HG02943 (cell line): ENCODE results near the gene WDR76.
"Not testable (repeated sequence)": the region's sequence is repeated elsewhere in the genome, so short reads cannot be mapped to it uniquely, and the experiment has no call there.

Experiments
- ATAC-seq: cut with Tn5 transposase; IDR thresholded peaks from one replicate; pipeline ENCODE4 v1.9.1; 2021; ENCODE audit warnings: mild to moderate bottlenecking, low read depth, moderate library complexity; ENCODE audit not compliant: unreplicated experiment

The WDR76 gene

DNA sequence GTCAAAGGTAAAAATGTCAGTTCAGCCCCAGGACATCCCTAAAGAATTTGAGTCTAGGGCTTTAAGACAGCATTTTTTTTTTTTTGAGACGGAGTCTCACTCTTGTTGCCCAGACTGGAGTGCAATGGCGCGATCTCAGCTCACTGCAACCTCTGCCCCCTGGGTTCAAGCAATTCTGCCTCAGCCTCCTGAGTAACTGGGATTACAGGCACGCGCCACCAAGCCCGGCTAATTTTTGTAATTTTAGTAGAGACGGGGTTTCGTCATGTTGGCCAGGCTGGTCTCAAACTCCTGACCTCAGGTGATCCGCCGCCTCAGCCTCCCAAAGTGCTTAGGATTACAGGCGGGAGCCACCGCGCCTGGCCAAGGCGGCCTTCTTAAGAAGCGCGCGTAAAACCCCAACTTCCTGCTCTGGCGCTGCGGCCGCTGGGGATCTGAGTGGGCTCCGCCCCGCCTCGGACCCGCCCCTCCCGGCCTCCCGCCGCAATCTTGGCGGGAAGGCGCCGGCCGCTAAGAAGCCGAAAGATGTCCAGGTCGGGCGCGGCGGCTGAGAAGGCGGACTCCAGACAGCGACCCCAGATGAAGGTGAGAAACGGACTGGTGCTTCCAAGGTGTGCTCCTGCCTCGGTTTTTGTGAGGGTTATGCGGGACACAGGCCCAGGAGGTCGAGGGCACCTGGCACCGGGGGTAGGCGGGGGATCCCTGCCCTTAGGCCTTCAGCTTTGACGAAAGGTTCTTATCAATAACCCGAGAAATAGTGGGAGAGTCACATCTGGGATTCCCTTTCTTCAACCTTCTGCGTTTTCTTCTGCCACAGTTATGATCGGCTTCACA is at the start of gene WDR76:
WDR76 (plus strand) TSS at position 495 of the 834 bp plus-strand sequence; CDS start at position 526, 31 bp downstream.
- ATAC-seq: no peak

DNA sequence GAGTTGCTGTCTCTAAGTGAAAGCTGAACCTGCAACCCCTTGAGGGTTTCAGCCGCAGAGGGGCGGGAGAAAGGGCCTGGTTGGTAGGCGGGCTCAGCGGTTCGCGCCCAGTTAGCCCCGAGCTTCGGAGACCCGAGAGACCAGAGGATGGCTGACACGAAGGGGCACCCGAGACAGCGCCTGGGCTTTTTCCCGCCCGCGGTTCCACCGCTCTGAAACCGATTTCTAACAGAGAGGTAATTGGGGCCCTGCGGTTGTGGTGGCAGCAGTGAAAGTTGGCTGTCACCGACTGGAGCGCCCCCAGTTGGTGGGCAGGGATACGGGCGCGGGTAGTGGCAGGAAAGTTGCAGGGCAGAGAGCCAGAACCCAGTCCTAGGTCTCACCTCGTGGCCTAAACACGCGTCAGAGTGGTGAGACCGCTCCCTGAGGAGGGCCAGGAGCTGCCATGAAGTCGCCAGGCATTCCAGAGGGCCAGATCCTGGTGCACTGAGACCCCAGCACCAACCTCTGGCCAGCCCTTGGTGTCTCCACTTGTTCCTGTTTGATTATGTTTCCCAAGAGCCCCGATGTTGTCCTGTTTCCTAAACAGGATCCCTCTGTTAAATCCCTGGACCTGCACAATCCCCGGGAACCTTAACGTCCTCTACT is 49.4 kb upstream of the WDR76 start:
- ATAC-seq: peak; percentile 62

DNA sequence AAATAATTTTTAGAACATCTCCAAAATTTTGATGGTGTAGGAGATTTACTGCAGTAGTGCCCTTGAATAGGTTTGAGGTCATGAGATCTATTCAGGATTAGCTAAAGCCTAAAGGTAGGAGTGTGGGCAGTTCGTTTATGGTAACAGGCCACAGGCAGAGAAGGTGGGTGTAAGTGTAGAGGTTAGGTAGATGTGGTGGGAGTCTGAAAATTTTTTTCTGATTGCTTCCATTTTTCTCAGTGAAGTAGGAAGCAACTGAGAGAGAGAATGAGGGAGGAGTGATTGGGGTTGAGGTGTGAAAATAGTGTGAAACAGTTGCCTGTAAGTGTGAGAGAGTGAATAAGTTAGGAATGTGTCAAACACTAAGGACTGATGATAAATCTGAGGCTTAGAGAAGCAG is 47.8 kb upstream of the WDR76 start:
- ATAC-seq: no peak

DNA sequence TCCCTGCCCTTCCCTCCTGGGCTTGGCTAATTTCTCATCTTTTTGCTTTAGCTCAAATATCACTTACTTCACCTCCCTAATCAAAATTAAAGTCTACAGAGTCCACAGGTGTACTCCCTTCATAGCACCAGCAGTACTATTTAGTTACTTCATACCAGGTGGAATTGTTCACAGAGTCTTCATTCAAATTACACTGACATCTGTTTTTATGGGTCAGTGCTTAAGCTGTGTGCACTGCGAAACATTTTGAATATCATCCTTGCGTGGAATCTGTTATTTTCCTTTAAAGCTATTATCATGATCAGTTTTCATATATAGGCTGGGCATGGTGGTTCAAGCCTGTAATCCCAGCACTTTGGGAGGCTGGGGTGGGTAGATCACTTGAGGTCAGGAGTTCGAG is 37.4 kb upstream of the WDR76 start:
- no peak for ATAC-seq

DNA sequence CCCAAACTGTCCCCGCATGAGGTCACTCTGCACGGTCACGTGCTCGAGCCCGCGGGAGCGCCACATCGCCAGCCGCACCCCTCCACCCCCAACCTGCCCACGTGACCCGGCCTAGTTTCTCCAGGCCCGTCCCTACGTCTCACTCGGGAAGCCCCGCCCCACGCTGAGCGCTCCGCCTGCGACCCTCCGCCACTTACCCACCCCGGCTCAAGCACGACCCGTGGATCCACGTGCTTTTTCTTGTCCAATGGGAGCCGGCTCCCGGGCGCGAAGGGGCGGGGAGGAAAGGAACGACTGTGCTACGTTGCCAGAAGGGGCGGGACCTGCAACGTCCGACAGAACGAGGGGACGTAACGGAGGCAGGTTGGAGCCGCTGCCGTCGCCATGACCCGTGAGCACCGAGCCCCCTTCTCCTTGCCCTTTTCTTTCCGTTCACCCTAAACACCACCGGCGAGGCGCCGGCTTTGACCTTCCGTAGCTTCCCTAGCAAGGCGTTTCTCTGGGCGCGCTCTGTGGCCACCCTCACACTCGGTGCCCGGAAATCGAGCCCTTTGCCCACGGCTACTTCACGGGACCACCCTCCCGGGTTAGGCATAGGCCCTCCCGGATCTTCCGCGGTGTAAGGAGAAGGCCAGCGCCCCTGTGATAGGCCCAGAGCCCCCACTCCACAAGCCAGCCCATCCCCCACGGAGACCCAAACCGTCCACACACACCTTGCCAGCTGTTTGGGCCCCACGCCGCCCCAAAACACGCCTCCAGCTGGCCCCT is 34.6 kb upstream of the WDR76 start, which contains the start of gene SERF2:
SERF2 (plus strand) TSS at position 328 of the 768 bp plus-strand sequence; CDS start at position 385, 57 bp downstream.
- peak; percentile 84 for ATAC-seq

DNA sequence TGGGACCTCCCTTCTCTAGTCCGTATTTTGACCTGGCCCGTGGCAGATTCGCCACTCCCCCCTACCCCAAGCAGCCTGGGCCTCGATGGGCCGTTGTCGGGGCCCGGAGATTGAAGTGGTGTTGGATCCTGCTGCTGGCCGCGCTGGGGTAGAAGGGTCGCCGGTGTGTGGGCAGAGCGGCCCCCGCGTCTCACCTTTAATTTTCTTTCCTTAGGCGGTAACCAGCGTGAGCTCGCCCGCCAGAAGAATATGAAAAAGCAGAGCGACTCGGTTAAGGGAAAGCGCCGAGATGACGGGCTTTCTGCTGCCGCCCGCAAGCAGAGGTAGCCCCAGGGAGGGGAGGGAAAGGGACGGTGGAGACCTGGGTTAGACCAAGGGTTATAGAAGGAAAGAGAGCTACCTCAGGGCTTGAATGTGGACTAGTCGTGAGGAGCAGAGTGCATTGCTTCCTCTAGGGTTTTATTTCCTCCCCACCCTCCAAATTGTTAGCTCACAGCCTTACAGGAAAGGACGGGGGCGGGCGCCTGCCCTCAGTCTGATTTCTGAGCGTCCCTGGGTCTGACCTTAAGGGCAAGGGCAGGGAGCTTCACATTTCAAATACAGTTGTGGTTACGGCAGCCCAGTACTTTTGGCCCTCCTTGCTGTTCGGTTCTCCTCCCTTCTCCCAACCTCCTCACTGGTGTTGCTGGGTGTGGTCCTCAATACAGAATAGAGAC is 33.9 kb upstream of the WDR76 start:
- ATAC-seq: no peak

DNA sequence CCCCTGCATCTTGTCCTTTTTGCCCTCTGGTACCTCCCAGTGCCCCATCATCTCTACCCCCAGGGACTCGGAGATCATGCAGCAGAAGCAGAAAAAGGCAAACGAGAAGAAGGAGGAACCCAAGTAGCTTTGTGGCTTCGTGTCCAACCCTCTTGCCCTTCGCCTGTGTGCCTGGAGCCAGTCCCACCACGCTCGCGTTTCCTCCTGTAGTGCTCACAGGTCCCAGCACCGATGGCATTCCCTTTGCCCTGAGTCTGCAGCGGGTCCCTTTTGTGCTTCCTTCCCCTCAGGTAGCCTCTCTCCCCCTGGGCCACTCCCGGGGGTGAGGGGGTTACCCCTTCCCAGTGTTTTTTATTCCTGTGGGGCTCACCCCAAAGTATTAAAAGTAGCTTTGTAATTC is 33.2 kb upstream of the WDR76 start:
- no peak for ATAC-seq

DNA sequence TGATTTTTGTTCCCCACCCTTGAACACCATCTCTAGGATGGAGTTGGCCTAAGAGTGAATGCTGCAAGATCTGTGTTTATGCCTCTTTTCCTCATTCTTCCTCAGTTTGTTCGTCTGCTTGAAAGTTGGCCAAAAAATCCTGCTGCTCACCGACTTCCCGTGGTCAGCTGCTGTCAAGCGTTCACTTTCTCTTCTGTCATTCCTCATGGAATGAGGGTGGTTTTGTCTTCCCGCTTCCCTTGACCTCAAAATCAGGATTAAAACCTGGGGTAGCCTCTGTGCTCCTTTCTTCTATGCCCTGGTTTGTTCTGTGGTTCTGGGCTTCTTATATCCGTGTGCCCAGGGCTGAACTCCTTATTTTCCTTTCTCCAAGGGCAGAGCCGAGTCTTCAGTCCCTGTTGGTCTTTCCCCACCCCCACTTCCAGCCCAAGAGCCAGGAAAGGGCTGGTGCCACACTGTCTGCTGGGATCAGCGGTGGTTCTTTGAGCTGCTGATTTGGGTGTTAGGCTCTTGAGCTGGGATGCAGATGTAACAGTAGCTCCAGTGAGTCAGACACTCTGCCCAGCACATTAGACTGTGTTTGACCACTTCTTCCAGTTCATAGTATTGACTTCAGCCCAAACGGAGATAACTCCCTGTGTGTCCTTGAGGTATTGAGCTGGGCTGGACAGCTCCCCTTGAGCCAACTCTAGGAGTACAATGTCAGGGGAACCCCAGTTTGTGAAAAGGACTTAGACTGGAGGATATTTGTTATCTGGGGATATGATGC is 32.3 kb upstream of the WDR76 start:
- no peak for ATAC-seq

DNA sequence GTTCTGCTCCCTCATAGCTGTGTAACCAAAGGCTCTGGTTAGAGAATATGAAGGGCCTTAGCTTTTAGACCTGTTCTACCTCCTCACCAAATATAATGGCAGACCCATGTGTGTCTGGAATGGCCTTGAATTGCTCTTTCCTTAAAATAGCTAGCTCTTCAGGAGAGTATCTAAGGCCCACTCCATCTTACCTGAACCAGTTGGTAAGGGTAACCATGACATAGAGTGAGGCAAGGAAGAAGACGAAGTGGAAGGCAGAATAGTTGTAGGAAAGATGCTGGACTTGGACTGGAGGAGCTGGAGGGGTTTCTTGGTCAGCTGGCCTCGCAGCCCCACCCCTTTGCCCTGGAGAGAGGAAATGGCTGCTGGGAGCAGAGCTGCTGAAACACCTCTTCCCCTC is 31.6 kb upstream of the WDR76 start:
- no peak for ATAC-seq

DNA sequence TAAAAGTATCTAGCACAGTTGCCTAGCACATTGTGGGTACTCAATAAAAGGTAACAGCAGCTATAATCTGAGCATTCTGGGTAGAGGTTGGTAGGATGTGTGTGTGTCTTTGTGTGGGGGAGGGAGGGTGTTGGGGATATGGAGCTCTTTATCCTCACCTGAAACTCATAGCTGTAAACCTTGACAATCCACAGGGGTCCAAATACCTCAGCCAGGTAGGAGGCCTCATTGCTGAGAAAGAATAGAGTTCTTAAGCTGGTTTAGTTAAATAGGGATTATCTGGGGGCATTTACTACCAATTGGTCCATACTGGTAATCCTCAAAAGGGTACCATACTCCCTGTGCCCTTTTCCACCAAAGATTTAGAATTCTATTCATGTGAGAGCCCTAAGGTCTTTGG is 30.8 kb upstream of the WDR76 start:
- ATAC-seq: no peak

DNA sequence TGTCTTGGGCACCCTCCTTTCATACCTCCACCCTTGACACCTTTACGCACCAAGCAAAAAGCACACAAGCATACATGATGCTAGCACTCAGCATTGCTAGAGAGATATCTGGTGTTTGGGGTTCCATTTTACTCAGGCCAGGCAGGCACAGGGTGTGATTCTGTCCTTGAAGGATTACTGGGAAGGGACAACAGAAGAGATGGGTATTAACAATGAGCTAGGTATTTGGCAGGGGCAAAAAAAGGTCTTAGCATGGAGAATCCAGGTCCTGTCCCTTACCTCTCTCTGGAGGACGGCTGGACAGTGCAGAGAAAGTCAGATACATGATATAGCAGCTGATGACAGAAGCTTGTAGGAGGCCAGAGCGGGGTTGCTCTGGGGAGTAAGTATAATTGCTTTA is 30.2 kb upstream of the WDR76 start:
- ATAC-seq: no peak

DNA sequence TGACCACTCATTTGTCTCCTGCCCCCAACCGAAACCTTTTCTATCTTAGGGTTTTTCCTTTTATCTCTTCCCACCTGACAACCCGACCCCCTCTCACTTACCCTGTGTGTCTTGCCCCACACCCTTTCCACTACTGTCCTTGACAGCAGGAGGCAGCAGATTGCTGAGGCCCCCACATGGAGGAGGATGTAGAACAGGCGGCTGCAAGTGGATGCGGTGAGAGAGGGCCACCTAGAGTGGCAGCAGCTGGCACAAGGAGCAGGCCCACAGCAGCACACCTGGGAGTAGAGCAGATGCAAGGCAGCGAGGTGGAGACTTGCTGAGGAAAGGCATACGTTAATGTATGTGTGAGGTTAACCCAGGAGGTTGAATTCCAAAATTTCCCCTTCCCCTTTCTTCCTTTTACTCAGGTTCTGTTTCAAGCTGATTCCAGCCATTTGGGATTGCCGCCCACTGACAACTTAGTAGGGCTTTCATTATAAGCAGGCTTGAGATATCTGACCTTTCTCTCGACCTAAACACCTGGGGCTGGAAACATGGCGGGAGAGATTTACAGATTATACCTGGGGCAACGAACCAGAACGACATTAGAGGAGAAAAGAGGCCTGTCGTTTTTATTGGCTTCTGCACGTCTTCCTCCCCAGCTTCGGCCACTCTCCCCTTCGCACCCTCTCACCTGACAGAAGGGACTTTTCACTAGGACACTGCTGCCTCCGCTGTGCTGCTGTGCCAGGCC is 27.4 kb upstream of the WDR76 start:
- no peak for ATAC-seq

DNA sequence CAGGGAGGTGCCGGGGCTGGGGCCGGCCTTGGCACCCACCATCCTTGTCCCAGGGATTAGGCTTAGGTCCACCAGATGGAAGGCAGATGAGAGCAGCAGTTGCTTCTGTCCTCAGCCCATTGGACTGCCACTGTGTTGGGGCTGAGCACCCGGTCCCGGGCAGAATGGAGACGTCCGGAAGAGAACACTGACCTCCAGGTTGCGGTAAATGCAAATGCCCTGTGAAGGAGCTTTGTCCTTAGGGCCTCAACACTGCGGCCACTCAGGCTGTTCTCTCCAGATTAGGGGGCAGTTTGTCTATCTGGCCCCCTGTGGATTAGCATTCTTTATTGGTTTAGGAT is 26.9 kb upstream of the WDR76 start, which contains the start of gene SERINC4:
SERINC4 (minus strand) TSS at position 276 of the 341 bp plus-strand sequence; CDS start at position 42, 234 bp downstream.
- no peak for ATAC-seq

DNA sequence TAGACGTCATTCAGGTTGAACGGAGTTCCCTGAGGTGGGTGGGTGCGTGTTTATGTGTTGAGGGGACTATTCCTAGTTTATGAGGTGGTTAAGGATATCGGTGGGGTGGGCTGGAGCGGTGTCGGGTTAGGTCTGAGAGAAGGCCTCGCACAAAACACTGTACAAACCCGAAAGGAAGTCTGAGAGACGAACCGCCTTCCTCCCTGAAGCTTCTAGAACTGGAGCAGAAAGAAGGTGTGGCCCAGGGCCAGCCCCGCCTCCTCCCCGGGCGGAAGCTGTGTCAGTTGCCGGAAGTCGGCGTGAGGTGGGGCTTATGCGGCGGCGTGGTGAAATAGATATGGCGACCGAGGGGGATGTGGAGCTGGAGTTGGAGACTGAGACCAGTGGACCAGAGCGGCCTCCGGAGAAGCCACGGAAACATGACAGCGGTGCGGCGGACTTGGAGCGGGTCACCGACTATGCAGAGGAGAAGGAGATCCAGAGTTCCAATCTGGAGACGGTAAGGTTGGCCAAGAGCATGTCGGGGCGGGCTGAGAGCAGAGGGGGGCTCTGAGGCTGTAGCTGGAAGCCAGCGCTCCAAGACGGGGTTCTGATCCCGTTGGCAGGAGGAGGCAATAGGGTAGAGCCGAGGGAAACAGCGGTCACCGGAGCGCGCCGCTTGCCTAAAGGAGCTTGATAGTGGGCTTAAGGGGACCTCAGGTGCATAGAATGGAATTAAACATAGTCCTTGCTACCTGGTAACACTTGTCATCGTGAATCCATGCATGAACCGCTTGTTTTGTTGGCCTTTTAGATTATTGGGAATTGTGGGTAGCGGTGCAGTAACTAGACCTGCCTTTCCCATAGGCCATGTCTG is 26.3 kb upstream of the WDR76 start, which contains the start of gene HYPK:
HYPK (plus strand) TSS at position 314 of the 856 bp plus-strand sequence; CDS start at position 338, 24 bp downstream.
- ATAC-seq: peak; percentile 79

DNA sequence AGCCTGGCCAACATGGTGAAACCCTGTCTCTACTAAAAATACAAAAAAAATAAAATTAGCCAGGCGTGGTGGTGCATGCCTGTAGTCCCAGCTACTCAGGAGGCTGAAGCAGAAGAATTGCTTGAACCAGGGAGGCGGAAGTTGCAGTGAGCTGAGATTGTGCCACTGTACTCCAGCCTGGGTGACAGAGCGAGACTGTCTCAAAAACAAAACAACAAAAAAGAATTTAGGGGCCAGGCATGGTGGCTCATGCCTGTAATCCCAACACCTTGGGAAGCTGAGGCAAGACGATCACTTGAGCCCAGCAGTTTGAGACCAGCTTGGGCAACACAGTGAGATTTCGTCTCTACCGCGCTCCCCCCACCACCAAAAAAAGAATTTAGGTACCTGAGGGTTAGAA is 24.1 kb upstream of the WDR76 start:
- not testable (repeated sequence) for ATAC-seq

DNA sequence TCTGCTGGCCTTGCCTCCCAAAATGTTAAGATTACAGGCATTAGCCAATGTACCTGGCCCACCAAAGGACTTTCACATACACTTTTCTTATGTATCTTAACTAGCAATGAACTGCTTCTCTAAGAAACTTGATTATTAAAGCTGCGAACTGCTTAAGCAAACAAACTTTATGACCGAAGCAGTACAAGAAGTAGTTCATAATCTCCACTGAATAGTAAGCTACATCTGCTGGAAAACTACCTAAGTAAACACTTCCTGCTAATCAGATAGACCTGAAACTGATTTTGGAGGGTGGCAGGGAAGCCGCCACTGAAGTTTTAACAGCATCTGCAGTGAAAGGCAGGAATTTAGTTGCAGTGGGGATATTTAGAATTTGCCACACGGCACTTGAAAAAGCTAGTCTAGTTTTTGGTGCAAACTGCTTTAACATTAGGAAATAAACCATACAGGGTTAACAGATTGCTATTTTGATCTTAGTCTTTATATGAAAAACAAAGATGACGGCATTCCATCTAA is 18.3 kb upstream of the WDR76 start:
- ATAC-seq: no peak

DNA sequence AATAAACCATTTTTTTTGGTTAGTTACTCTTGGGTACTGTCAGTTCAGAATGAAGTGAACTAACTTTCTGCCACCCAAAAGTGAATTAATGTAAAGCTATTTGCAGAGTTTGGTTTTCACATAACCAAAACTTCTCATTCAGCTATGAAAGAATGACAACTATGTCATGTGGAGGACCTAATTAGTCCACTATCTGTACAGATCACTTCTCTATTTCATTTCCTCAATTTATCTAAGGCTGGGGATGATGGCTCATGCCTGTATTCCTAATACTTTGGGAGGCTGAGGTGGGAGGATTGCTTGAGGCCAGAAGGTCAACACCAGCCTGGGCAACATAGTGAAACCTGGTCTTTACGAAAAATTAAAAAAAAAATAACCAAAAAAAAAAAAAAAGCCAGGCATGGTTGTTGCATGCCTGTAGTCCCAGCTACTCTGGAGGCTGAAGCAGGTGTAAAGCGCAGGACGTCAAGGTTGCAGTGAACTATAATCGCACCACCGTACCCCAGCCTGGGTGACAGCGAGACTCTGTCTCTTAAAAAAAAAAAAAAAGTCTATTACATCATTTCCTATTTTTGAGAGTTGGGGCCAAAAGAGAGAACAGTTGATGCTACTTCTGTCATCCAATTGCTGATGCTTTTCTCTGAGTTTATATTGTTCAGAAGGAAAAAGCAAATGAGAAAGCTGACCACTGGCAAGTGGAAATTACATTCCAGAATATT is 17.7 kb upstream of the WDR76 start:
- ATAC-seq: no peak
